HCT116 (cell line): ENCODE data around the gene ZNF385A. TPM values are rescaled to one million over a fixed set of nuclear protein-coding genes. Genes with fewer than 3 reads are reported as not detected.
A peak's percentile ranks its signal among the peaks of the same experiment; 100 is the strongest.

ENCODE experiments used
- ATAC-seq: fragments of 200-7000 bp; cut with Tn5 transposase; 2 replicates; pipeline ENCODE4 v1.9.1; 2020; ENCODE audit warnings: mild to moderate bottlenecking, moderate library complexity
- BruUV-seq: library from RNA; stranded (reverse); fragments of 400-500 nt; replicated peaks from 2 replicates; lab custom pipeline; 2021; lab: Mats Ljungman, UMichigan
- CTCF ChIA-PET: fragments of 300-600 bp; sonication (Branson Sonifier 250); formaldehyde crosslinking; loops from one replicate; lab custom pipeline; 2021; ENCODE audit warnings: antibody characterized with exemption; lab: Charles Lee
- POLR2A ChIA-PET: fragments of 300-600, 350-600 bp; sonication (Branson Sonifier 250); formaldehyde crosslinking; loops from one replicate; lab custom pipeline; 2021; ENCODE audit warnings: antibody characterized with exemption; lab: Charles Lee
- RAD21 ChIA-PET, 2 experiments: fragments of 300-600 bp; sonication (Branson Sonifier 250); formaldehyde crosslinking; loops; one replicate each; lab custom pipeline; 2023; ENCODE audit warnings: low total read pairs in 2 of 2; ENCODE audit not compliant: uncharacterized antibody in 2 of 2, unreplicated experiment in 2 of 2, low non-redundant PET in 1 of 2; lab: Charles Lee
- DNase-seq: peaks from one replicate; pipeline ENCODE4 v3.0.0-alpha.2; 2010; ENCODE audit warnings: low read depth, low spot score
- H2AFZ ChIP-seq: fragments of 200-600 bp; shearing (Covaris generic), sonication (generic); 2 replicates; pipeline ENCODE4 v1.6.1; 2017; ENCODE audit warnings: low read depth, mixed run types, mixed read lengths, antibody characterized with exemption, low read length; ENCODE audit not compliant: poor library complexity, severe bottlenecking
- H3K27ac ChIP-seq: 2 replicates; pipeline ENCODE4 v1.5.1; 2012; ENCODE audit warnings: low read depth, low read length
- H3K27me3 ChIP-seq: fragments of 200-600 bp; sonication (generic); 2 replicates; pipeline ENCODE4 v1.6.1; 2016; ENCODE audit warnings: mixed run types, low read length, mixed read lengths; ENCODE audit not compliant: insufficient read depth
- H3K36me3 ChIP-seq, 2 experiments: fragments of 200-500 bp in 1 of 2; fragments of 200-600 bp in 1 of 2; sonication (Bioruptor generic) in 1 of 2; sonication (generic) in 1 of 2; 2 replicates each; pipeline versions ENCODE4 v1.5.1 to v1.6.1; 2014 to 2016; ENCODE audit warnings: low read length in 2 of 2, inconsistent platforms in 1 of 2, mixed read lengths in 1 of 2, mixed run types in 1 of 2; ENCODE audit not compliant: insufficient read depth in 2 of 2, control insufficient read depth in 1 of 2
- H3K4me1 ChIP-seq, 2 experiments: fragments of 200-600 bp in 1 of 2; sonication (generic) in 1 of 2; 2 replicates each; pipeline versions ENCODE4 v1.5.1 to v1.6.1; 2012 to 2017; ENCODE audit warnings: low read length in 2 of 2, inconsistent platforms in 1 of 2, mild to moderate bottlenecking in 1 of 2, mixed read lengths in 1 of 2, mixed run types in 1 of 2, moderate library complexity in 1 of 2; ENCODE audit not compliant: insufficient read depth in 2 of 2, control insufficient read depth in 1 of 2
- H3K4me2 ChIP-seq: fragments of 200-600 bp; sonication (generic); 2 replicates; pipeline ENCODE4 v1.6.1; 2017; ENCODE audit warnings: mixed run types, low read length, mixed read lengths
- H3K4me3 ChIP-seq, 2 experiments: fragments of 200-600 bp in 1 of 2; sonication (generic) in 1 of 2; replicated peaks in 1 of 2; 2 replicates each; pipeline ENCODE4 v1.5.1; 2011 to 2016; ENCODE audit warnings: low read length in 2 of 2, control low read depth in 1 of 2, low read depth in 1 of 2, mild to moderate bottlenecking in 1 of 2, mixed read lengths in 1 of 2, mixed run types in 1 of 2
- H3K79me2 ChIP-seq: fragments of 200-600 bp; sonication (generic); 2 replicates; pipeline ENCODE4 v1.6.1; 2017; ENCODE audit warnings: mild to moderate bottlenecking, mixed run types, low read length, moderate library complexity, mixed read lengths; ENCODE audit not compliant: insufficient read depth
- H3K9ac ChIP-seq: fragments of 200-600 bp; sonication (generic); 2 replicates; pipeline ENCODE4 v1.6.1; 2016; ENCODE audit warnings: low read length, mixed read lengths
- H3K9me2 ChIP-seq: fragments of 200-600 bp; sonication (generic), shearing (Covaris generic); 2 replicates; pipeline ENCODE4 v1.6.1; 2017; ENCODE audit warnings: mixed run types, mild to moderate bottlenecking, moderate library complexity; ENCODE audit not compliant: insufficient read depth
- H3K9me3 ChIP-seq, 2 experiments: fragments of 200-500 bp in 1 of 2; fragments of 200-600 bp in 1 of 2; sonication (Bioruptor generic) in 1 of 2; sonication (generic) in 1 of 2; 2 replicates each; pipeline ENCODE4 v1.6.1; 2014 to 2017; ENCODE audit warnings: low read length in 2 of 2, mixed read lengths in 2 of 2, inconsistent platforms in 1 of 2, low read depth in 1 of 2, mild to moderate bottlenecking in 1 of 2, mixed run types in 1 of 2, moderate library complexity in 1 of 2; ENCODE audit not compliant: control insufficient read depth in 1 of 2, insufficient read depth in 1 of 2
- H4K20me1 ChIP-seq: fragments of 200-600 bp; sonication (generic), shearing (Covaris generic); 2 replicates; pipeline ENCODE4 v1.6.1; 2017; ENCODE audit warnings: mixed run types, mild to moderate bottlenecking, moderate library complexity; ENCODE audit not compliant: insufficient read depth
- CEBPB ChIP-seq: IDR thresholded peaks from 2 replicates; pipeline ENCODE4 v1.6.1; 2012; ENCODE audit warnings: low read depth
- CTCF ChIP-seq, 3 experiments: fragments of 200-600 bp in 1 of 3; sonication (generic) in 1 of 3; IDR thresholded peaks in 2 of 3; conservative IDR thresholded peaks in 1 of 3; 2 replicates each; pipeline ENCODE4 v1.5.1; 2012 to 2017; ENCODE audit warnings: low read depth in 2 of 3, low read length in 2 of 3, antibody characterized with exemption in 1 of 3, borderline replicate concordance in 1 of 3, control low read depth in 1 of 3, mild to moderate bottlenecking in 1 of 3, mixed read lengths in 1 of 3, mixed run types in 1 of 3, moderate library complexity in 1 of 3; ENCODE audit not compliant: insufficient read depth in 1 of 3
- EGR1 ChIP-seq: IDR thresholded peaks from 2 replicates; pipeline ENCODE4 v1.6.1; 2012; ENCODE audit warnings: low read depth
- EZH2 ChIP-seq: fragments of 200-600 bp; sonication (generic); IDR thresholded peaks from 2 replicates; pipeline ENCODE4 v1.6.1; 2017; ENCODE audit warnings: antibody characterized with exemption, mixed run types
- EZH2phosphoT487 ChIP-seq: fragments of 200-600 bp; IDR thresholded peaks from 2 replicates; pipeline ENCODE4 v1.6.1; 2018; ENCODE audit warnings: antibody characterized with exemption, borderline replicate concordance
- JUND ChIP-seq: IDR thresholded peaks from 2 replicates; pipeline ENCODE4 v1.6.1; 2012
- POLR2AphosphoS5 ChIP-seq: IDR thresholded peaks from 2 replicates; pipeline ENCODE4 v1.6.1; 2011; ENCODE audit warnings: mild to moderate bottlenecking, low read depth, low read length, moderate library complexity
- RAD21 ChIP-seq: IDR thresholded peaks from 2 replicates; pipeline ENCODE4 v1.6.1; 2012; ENCODE audit warnings: low read depth, mild to moderate bottlenecking
- REST ChIP-seq: IDR thresholded peaks from 2 replicates; pipeline ENCODE4 v1.6.1; 2012; ENCODE audit warnings: low read depth
- SIN3A ChIP-seq: IDR thresholded peaks from 2 replicates; pipeline ENCODE4 v1.6.1; 2012; ENCODE audit warnings: low read depth
- SRF ChIP-seq: IDR thresholded peaks from 2 replicates; pipeline ENCODE4 v1.6.1; 2012; ENCODE audit warnings: low read depth
- intact Hi-C: fragments of 100-400 bp; cut with micrococcal nuclease; formaldehyde crosslinking; loops from 2 replicates; pipeline ENCODE4 v1.10.0; 2022
- total RNA-seq: library from RNA; stranded (reverse); gene quantifications from one replicate; pipeline ENCODE4 v1.2.1, GENCODE V29; 2021; ENCODE audit not compliant: unreplicated experiment
- TF ChIP-seq, protein P1 (sequence below): IDR thresholded peaks from 2 replicates; pipeline ENCODE4 v1.6.1; 2012

ZNF385A gene
- total RNA-seq, 1 experiment from 2014 or later = 34.7 TPM

- ChIA-PET RAD21 (no interaction called here), CTCF (interaction anchor here (1.0 to 1.2 kb wide), 3 partner anchors 11 to 35 kb away, joined by 4 to 5 read pairs (median 5); no protein-coding TSS in a partner anchor), POLR2A (no interaction called here)
- Histone ChIP-seq H3K9ac (no peak overlapping the region), H3K27me3 (no peaks in the 10 kb centered on the region), H3K4me1 (no peaks in the 10 kb centered on the region), H3K79me2 (no peaks in the 10 kb centered on the region), H2AFZ (no peak overlapping the region), H3K9me2 (no peaks in the 10 kb centered on the region), H3K9me3 (no peaks in the 10 kb centered on the region), H3K4me2 (no peak overlapping the region), H3K27ac (no peak overlapping the region), H3K4me3 (no peak overlapping the region), H4K20me1 (no peaks in the 10 kb centered on the region), H3K36me3 (peaks cover 50 to 60% of the 10 kb centered on the region in 2 experiments)
- no TSS peak for BruUV-seq
- DNase-seq = peak; percentile 31
- TF ChIP-seq POLR2AphosphoS5 (no peak; the same call in 1 of the 2 replicates), RAD21 (peak; percentile 12; the same call in 1 of the 2 replicates), CTCF (IDR thresholded peaks at IDR 0.05 in 2 of 3, conservative IDR thresholded peaks at IDR 0.05 in 1 of 3; ENCODE audit: borderline replicate concordance in 1 of 3, insufficient read depth in 1 of 3, low read depth in 2 of 3, low read length in 2 of 3) (peak; percentile 25 to 99 (median 96); a peak in 5 of 6 replicates)
- peak; percentile 75 for ATAC-seq
- intact Hi-C loops = no loop called here
Observed at GRCh38 chr12:54404061-54405004, 19.8 kb upstream of the ZNF385A start.

- H3K4me3 ChIP-seq = no peak overlapping the region
- TF ChIP-seq POLR2AphosphoS5 (no peak), EGR1 (no peak), JUND (no peak), EZH2 (no peak), CEBPB (no peak), SRF (no peak), REST (no peak), EZH2phosphoT487 (no peak), SIN3A (no peak)
- TF ChIP-seq, protein P1, sequence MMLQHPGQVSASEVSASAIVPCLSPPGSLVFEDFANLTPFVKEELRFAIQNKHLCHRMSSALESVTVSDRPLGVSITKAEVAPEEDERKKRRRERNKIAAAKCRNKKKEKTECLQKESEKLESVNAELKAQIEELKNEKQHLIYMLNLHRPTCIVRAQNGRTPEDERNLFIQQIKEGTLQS = no peak
- ChIA-PET CTCF (interaction anchor here (1.1 to 4.8 kb wide), 4 partner anchors 11 to 46 kb away, joined by 3 to 182 read pairs (median 18); no protein-coding TSS in a partner anchor), RAD21 (no interaction called here), POLR2A (no interaction called here)
- H3K9me3 ChIP-seq = no peaks in the 10 kb centered on the region
- BruUV-seq = no TSS peak
- no peak for DNase-seq
- no peak overlapping the region for H3K9ac ChIP-seq
- no peak overlapping the region for H2AFZ ChIP-seq
- no peaks in the 10 kb centered on the region for H4K20me1 ChIP-seq
- H3K9me2 ChIP-seq = no peaks in the 10 kb centered on the region
- H3K27ac ChIP-seq = no peak overlapping the region
- no peaks in the 10 kb centered on the region for H3K79me2 ChIP-seq
- intact Hi-C loops = no loop called here
- H3K27me3 ChIP-seq = no peaks in the 10 kb centered on the region
- ATAC-seq = no peak
- H3K4me2 ChIP-seq = no peak overlapping the region
- H3K36me3 ChIP-seq = peaks cover 52 to 58% of the 10 kb centered on the region in 2 experiments; a peak in 3 of 4 replicates
- no peaks in the 10 kb centered on the region for H3K4me1 ChIP-seq
Observed at GRCh38 chr12:54401119-54401518, 16.6 kb upstream of the ZNF385A start.
